ENCODE measurements around the gene PRPS2.

Gene PRPS2
- total RNA-seq = 26.7 to 29.3 reads per million in 2 donors

- DNase-seq = peak; percentile 20
Observed at GRCh38 chrX:12791257-12792228, at the start of gene PRPS2. Gene PRPS2 (plus strand): TSS chrX:12791412. CDS start chrX:12791498, 86 bp downstream.

GRCh38 chrX:12741416-12741815, 49.8 kb upstream of the PRPS2 start:
- no peak for DNase-seq

DNA sequence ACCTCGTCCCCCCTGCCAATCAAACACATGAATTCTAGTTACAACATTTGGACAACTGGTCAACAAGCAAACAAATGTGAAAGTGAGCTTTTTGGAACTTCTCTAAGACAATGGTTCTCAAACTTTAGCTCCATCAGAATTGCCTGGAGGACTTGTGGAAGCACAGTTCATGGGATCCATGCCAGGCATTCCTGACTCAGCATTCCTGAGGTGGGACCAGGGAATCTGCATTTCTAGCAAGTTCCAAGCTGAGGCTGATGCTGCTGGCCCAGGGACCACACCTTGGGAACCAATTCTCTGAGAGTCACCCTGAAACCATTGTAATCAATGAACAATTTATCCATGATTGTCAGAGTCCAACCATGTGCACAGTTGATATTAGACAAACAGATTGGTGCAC, 43.8 kb upstream of the PRPS2 start:
- no peak for DNase-seq

- DNase-seq = no peak
Observed at GRCh38 chrX:12751887-12752286, 39.3 kb upstream of the PRPS2 start.

DNA sequence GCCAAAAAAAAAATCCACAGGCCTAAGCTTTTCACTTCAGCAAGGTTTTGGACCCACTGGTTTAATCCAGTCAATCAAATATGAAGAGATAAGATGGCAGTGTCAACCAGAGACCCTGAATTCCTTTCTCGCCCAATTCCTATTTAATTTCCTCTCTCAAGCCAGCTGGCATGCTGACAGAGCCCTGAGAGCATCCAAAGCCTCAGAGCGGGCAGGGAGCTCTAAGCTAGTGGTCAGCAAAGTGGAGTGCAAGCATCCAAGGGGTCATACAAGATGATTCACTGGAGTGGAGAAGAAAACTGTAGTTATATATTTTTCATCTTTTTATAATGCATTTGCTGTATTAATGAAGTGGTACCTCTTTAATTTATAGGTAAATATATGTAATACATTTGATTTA, 37.8 kb upstream of the PRPS2 start:
- no peak for DNase-seq

DNA sequence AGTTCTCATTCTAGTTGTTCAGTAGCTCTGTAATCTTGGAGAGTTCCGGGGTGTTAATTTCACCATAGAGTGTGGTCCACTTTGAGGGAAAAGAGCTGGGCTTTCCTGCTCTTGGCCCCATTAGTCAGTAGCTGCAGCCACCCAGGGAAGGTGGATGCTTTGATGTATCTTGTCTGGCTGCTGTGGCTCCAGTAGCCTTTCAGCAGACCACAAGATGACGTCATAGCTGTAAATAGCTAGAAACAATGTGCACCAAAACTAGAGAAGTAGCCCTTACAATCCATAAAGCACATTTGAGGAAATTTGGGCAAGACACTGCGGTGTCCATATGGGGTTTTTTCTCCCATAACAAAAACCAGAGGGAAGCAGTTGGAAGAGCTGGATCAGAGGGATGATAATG, 32.9 kb upstream of the PRPS2 start:
- no peak for DNase-seq

DNA sequence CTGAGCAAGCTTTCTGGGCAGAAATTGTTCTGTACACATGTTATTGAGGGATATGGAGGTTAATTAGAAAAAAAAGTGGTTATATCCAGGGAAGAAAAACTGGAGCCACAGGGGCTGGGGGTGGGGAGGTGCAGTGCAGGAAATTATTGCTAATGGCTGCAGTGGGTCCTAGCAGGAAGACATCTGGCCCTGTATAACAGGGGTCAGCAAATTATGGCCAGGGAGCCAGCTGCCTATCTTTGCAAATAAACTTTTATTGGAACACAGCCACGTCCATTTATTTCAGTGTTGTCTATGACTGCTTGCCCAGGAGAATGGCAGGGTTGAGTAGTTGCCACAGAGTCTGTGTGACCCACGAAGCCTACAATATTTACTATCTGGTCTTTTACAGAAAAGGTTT, 23.4 kb upstream of the PRPS2 start:
- no peak for DNase-seq

DNA sequence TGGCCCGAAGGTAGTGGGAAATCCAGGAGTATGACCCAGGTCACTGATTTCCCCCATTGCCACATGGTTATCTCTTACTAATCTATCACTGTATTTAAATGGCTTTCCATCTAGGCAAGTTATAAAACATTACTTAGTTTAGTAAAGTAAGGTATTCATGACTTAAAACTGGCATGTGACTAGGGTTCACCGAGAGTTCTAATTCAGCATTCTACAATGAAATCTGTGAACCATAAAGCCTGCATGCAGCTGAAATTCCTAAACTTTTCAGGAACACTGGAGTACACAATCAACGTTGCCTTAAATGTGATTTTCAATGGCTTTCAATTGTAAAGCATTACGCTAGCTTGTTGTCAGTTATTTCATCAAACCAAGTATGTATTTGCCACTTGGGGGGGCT, 22.7 kb upstream of the PRPS2 start:
- DNase-seq = no peak

GRCh38 chrX:12770440-12770839, 20.8 kb upstream of the PRPS2 start:
- no peak for DNase-seq

- peak; percentile 21 for DNase-seq
Observed at GRCh38 chrX:12771445-12772069, 19.7 kb upstream of the PRPS2 start.

DNA sequence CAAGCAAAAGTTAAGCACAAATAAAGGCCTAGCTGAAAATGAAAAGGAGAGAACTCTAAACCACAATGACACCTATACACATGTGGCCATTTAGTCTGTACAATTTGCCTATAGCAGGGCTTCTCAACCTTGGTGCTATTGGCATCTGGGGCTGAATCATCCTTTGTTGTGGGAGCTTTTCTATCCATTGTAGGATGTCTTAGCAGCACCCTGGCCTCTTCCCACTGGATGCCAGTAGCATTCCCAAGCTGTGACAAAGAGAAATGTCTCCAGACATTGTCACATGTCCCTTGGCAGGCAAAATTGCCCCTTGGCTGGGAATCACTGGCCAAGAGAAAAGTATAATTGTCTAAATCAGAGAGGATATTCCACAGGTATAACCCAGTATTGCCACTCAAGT, 13.5 kb upstream of the PRPS2 start:
- DNase-seq = no peak

GRCh38 chrX:12779534-12779933, 11.7 kb upstream of the PRPS2 start:
- DNase-seq = no peak

GRCh38 chrX:12788645-12789044, 2.6 kb upstream of the PRPS2 start:
- no peak for DNase-seq

- DNase-seq = no peak
Observed at GRCh38 chrX:12789976-12790375, 1.2 kb upstream of the PRPS2 start.

GRCh38 chrX:12790885-12791256, 341 bp upstream of the PRPS2 start:
- DNase-seq = no peak

DNA sequence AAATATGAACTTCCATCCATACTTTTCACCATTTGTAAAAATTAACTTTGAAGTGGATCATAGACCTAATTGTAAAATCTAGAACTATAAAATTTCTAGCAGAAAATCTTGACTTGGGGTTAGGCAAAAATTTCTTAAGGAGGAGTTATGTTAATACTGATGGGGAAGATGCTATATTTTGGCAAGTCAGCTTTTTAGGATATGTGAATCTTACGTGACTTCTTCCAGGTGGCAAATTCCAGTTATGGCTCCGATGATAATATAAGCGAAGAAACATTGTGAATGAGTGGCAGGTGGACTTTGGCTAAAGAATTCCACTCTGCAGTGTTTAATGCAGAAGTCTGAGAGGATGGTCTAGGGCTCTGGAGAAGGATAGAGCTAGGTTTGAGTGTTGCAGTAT, 1.5 kb downstream of the PRPS2 start:
- DNase-seq = no peak

DNA sequence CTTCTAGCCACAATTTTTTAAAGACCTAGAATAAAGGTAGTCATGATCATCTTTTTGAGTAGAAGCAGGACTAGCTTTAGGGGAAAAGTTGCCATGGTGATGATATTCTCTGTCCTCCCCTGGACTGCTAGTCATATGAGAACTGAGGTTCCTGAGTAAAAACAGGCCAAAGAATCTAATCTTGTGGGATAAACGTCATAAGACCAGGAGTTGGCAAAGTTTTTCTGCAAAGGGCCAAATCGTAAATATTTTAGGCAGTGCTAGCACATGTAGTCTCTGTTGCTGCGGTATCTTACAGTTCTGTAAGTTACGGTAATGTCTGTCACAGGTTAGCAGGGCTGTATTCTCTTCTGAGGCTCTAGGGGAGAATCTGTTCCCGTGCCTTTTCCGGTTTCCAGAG, 3.4 kb downstream of the PRPS2 start:
- DNase-seq = no peak

- DNase-seq = no peak
Observed at GRCh38 chrX:12798601-12799000, 7.4 kb downstream of the PRPS2 start.

- DNase-seq = no peak
Observed at GRCh38 chrX:12799118-12799517, 7.9 kb downstream of the PRPS2 start.

GRCh38 chrX:12802741-12803140, 11.5 kb downstream of the PRPS2 start:
- DNase-seq = no peak

- DNase-seq = no peak
Observed at GRCh38 chrX:12804655-12805054, 13.4 kb downstream of the PRPS2 start.

DNA sequence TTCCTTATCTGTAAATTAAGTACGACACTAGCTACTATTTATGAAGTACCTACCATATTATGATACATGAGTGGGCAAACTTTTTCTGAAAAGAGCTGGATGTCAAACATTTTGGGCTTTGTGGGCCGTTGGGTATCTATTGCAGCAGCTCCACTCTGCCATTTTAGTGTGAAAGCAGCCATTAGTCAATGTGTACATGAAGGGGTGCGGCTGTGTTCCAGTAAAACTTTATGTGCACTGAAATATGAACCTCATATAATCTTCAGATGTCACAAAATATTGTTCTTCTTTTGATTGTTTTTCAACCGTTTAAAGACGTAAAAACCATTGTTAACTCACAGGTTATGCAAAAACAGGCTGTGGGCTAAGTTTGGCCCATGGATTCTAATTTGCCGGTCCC, 14.1 kb downstream of the PRPS2 start:
- DNase-seq = no peak

DNA sequence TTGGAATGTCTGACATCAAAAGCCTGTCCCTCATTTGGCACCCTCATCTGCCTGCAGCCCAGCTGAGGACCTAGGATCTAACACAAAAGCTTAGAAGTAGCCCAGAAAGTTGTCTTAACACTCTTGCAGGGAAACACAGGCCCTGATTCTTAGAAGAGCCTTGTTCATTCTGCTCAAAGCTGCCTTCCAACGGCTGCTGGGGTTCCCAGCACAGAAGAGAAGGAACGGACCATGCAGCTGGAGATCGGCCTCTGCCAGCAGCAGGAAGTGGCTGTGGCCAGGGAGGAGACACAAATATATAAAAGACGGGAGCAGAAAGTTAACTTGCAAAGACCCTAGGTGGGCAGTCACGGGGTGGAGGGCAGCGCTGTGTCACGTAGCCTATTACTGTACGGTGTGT, 20.4 kb downstream of the PRPS2 start:
- DNase-seq = no peak

DNA sequence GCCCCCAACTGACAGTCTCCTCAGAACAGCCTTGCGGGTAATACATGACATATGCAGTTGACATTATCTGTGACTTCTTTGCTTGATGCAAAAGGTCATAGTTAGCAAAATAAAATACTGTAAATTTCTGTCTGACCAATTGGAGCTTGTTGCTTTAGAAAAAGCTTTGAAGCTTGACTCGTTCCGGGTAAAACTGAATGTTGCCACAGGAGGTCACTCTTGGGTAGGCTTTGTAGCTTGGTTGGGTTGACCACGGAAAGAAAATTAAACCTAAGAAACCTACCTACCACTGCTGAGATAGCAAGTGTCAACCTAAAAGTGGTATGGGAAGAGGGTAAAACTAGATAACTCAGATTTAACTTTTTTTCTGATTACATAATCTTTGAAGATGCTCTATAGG, 23.2 kb downstream of the PRPS2 start:
- no peak for DNase-seq
